HTERT RPE-1 (cell line): ENCODE measurements around the gene LOX.
"Not testable (repeated sequence)": the region's sequence is repeated elsewhere in the genome, so short reads cannot be mapped to it uniquely, and the experiment has no call there.

ENCODE experiments used
- in situ Hi-C: fragments of 300-500 bp; cut with MboI; formaldehyde crosslinking; loops from 4 replicates; pipeline ENCODE4 v1.14.3; 2020; ENCODE audit warnings: low sequenced_read_pairs

Gene LOX

DNA sequence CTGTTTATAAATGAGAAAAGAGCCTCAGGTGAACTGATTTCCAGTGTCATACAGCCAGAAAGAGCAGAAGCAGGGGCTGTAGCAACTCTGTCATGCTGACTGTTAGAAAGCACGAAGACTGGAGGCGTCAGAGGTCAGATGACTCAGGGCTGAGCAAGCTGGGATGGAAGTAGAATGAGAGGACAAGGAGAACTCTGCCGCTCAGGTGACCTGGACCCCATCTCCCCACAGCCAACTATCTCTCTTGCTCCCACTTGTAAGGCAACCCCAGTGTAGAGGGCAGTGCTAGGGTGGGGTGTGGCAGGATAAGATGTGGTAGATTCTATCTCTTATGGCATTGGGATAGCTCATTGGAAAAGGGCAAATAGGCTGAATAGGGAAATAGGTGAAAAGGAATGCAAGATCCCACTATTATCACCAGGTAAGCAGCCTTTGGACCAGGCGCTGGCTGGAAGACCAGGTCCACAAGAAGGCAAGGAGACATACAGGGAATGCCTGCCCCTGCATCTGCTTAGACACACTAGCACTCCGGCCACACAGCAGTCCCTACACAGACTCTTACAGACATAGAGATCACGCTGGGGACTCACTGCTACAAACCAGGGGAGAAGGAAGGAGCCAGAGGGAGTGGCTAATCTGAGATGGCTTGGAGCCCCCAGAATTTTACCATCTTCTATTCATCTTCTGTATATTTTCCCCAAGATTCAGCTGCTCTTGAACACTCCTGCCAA is 21.2 kb upstream of the LOX start:
- in situ Hi-C loops: no loop called here

- in situ Hi-C loops: no loop called here
Observed at GRCh38 chr5:122097391-122097790, 19.3 kb upstream of the LOX start.

DNA sequence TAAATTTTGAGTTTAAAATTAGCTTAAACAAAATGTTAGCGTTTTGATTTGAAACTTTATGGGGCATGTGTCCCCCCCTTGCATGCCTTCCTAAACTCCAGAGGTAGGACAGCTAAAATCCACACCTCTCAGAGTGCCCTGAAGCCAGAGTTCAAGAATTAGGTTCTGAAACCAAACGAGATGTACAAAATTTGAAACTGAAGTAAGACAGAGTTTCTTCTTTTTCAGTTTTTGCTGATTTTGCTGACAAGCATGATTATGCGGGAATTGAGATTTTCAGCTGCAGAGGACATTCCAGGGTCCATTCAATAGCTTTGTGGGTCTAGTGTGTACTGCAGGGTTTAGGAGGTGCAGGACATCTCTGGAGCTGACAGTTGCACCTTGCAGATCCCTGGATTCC is 17.1 kb upstream of the LOX start:
- in situ Hi-C loops: no loop called here

DNA sequence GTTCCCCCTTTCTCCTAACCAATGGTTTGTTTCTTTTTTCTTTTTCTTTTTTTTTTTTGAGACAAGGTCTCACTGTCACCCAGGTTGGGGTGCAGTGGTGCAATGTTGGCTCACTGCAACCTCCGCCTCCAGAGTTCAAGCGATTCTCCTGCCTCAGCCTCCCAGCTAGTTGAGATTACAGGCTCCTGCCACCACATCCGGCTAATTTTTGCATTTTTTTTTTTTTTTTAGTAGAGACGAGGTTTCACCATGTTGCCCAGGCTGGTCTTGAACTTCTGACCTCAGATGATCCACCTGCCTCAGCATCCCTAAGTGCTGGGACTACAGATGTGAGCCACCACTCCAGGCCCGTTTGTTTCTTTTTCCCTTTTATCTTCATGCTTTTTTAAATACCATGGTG is 16.2 kb upstream of the LOX start:
- in situ Hi-C loops: not testable (repeated sequence)

GRCh38 chr5:122093415-122094180 is 15.5 kb upstream of the LOX start:
- in situ Hi-C loops: no loop called here

DNA sequence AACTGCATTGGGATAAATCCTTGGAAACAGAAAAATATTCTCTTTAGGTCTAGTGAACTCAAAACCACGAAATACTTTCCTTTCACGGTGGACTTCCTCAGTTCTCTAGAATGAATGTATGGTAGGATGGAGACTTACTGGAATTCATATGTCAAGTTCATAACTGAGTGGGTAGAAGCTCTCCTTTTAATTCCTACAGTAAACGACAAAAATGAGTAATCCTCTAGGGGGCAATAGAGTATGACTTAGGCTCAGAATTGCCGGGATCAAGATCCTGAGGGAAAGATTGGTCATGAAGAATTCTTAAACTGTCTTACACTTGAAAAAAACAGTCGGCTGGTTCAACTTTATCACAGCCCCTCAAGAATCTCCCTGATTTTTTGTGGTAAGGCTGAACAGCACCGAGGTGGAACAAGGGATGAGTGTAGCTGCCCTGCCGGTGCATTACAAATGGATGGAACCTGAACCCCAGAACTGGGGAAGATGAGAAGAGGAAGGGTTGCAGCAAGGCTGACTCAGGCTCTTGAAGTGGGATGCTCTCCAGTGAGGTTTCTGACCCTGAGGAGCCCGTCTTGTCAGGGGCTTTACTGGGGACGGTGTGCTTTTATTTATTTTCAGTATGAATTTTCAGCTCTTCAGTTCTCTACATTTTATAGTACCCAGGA is 14.0 kb upstream of the LOX start:
- in situ Hi-C loops: no loop called here

- in situ Hi-C loops: no loop called here
Observed at GRCh38 chr5:122089096-122090013, 11.3 kb upstream of the LOX start.

GRCh38 chr5:122085041-122085440 is 7.0 kb upstream of the LOX start:
- in situ Hi-C loops: no loop called here

DNA sequence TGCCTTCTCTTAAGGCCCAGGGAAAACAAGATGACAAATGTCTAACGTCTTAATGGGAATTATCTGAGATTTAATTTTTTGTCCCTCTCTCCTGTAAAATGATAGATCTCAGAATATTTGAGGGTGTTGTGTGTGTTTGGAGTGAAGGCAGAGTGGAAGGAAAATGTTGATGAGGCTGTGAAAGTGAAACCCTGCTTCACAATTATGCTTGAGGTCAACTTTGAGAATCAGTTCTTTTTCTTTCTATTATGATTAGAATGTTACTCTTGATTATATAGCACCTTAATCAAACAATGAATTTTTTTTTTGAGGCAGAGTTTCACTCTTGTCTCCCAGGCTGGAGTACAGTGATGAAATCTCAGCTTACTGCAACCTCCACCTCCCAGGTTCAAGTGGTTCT is 5.5 kb upstream of the LOX start:
- in situ Hi-C loops: no loop called here

DNA sequence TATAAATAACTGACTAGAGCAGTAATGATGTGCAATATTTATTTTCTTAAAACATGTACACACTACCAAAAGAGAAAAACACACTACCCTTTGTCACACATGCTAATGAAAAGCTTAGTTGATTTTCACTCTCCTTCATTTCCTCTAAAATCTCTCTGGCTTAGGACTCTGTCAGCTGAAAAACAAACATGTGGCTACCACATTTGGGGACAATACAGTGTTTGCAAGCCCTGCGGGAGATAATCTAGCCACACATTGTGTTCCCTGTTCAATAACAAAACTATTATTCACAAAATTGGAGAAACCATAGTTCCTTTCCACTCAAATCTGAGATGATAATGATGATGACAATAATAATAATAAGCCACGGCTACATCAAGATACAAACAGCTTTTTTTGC is 3.5 kb upstream of the LOX start:
- in situ Hi-C loops: no loop called here

DNA sequence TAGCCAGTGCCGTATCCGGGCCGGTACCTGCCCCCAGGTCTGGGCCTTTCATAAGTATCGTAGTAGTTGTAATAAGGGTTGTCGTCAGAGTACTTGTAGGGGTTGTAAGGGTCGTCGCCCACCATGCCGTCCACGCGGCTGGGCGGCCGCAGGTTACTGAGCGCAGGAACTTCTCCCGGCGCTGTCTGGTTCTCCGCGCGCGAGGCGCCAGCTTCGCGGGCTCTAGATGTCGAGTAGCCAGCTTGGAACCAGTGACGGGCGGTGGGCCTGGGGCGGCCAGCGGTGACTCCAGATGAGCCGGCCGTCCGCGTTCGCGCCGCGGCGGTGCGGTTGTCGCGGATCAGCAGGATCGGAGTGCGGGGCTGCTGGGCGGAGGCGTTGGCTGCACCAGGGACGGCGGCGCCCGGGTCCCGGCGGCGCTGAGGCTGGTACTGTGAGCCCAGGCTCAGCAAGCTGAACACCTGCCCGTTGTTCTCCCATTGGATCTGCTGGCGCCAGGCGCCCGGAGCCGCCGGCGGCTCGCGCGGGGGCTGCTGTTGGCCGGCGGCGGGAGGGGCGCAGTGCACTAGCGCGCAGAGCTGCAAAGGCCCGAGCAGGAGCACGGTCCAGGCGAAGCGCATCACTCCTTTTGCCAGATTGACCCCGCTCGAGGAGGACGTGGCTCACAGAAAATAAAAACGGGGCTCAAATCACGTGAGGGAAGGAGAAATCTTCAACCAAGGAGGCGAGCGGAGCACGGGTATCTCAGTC is 518 bp downstream of the LOX start:
- in situ Hi-C loops: no loop called here

DNA sequence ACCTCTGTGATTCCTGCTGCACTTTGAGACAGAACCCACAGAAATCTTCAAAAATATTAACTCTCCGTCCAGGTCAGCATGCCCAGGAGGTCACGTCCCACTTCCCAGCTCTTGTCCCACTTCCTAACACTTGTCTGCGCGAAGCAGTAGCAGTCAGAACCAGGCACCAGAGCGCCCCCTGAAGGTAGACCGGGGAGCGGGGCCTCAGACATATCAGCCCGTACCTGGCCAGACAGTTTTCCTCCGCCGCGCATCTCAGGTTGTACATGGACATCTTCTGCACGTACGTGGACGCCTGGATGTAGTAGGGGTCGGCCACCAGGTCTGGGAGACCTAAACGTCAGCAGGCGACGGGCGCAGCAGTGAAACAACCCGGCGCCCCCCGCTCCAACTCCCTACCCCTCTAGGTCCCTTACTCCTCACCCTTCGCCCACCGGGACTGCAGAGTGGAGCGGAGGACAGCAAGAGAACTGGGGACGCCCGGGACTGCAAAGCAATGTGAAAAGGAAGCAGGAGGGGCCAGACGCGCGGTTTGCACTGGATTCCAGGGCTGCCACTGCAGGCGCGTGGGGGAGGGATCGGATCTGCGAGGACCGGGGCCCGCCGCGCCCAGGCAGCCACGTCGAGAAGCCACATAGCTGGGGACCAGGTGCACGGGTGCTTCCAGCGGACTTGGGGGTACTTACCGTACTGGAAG is 1.2 kb downstream of the LOX start:
- in situ Hi-C loops: no loop called here

DNA sequence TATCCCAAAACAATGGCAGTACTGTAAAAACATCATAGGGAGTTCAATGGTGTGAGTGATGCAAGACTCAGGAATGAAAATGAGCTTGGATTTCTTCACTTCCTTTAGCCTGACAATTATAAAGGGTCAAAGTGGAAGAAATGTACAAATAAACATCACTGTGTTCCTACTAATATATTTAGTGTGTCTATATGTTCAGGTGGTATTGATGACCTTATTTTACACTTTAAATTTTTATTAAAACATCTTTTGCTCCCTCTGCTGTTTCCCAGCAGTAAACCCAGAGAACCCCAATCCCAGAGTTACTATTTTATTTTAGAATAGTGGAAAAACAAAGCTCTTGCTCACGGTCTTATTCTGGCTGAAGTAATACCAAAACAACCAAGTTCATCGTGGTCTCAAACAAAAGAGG is 2.0 kb downstream of the LOX start:
- in situ Hi-C loops: no loop called here

- in situ Hi-C loops: no loop called here
Observed at GRCh38 chr5:122073864-122074263, 4.2 kb downstream of the LOX start.

GRCh38 chr5:122073018-122073417 is 5.0 kb downstream of the LOX start:
- in situ Hi-C loops: no loop called here

GRCh38 chr5:122067390-122067789 is 10.7 kb downstream of the LOX start:
- in situ Hi-C loops: no loop called here

GRCh38 chr5:122064992-122065391 is 13.1 kb downstream of the LOX start:
- in situ Hi-C loops: no loop called here

GRCh38 chr5:122063836-122064235 is 14.2 kb downstream of the LOX start:
- in situ Hi-C loops: no loop called here

DNA sequence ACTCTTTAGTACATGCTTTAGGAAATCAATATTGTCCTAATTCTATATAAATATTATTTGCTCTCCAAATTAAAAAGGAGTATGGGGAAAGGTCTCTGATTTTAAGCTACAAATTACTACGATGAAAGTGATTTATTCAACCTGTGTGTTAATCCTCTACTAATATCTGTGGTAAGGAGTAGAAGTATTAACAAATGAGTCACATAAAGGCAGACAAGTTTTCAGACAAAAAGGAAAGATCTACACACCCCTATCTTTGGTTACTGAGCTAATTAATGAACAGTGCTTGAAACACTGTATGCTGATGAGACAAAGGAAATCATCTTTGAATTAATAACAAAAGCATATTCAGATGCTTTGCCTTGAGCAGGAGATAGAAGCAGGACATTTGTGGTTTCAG is 15.9 kb downstream of the LOX start:
- in situ Hi-C loops: no loop called here

- in situ Hi-C loops: no loop called here
Observed at GRCh38 chr5:122056913-122057312, 21.1 kb downstream of the LOX start.
